AG09319 (cell line): ENCODE results near the gene DMD.

Experiments used
- DNase-seq: peaks from one replicate; pipeline ENCODE4 v3.0.0-alpha.2; 2010; ENCODE audit warnings: low read depth; ENCODE audit errors: extremely low read depth
- CTCF ChIP-seq: IDR thresholded peaks from 2 replicates; pipeline ENCODE4 v1.5.1; 2011; ENCODE audit warnings: low read depth, mild to moderate bottlenecking, inconsistent platforms, low read length, moderate library complexity

The DMD gene

GRCh38 chrX:31181377-31182000 is 2029.9 kb downstream of the DMD start:
- no peak for DNase-seq
- no peak for TF ChIP-seq CTCF

- no peak for TF ChIP-seq CTCF
- DNase-seq: no peak
These were observed 2032.1 kb downstream of the DMD start for GRCh38 chrX:31179203-31179602.

- TF ChIP-seq CTCF: no peak
- no peak for DNase-seq
These were observed 2032.6 kb downstream of the DMD start for GRCh38 chrX:31178769-31179125.

- DNase-seq: no peak
- no peak for TF ChIP-seq CTCF
These were observed 2033.1 kb downstream of the DMD start for GRCh38 chrX:31178064-31178768.

- TF ChIP-seq CTCF: no peak
- DNase-seq: no peak
These were observed 2040.6 kb downstream of the DMD start for GRCh38 chrX:31170792-31171191.

- TF ChIP-seq CTCF: no peak
- no peak for DNase-seq
These were observed 2042.8 kb downstream of the DMD start for GRCh38 chrX:31168551-31168950.

- DNase-seq: no peak
- TF ChIP-seq CTCF: no peak
These were observed 2044.5 kb downstream of the DMD start for GRCh38 chrX:31166832-31167231.
